Measurements from ENCODE around the gene PHC2.

- TF ChIP-seq CTCF (IDR thresholded peaks at IDR 0.05) (no peak), POLR2A (IDR thresholded peaks at IDR 0.05) (no peak)
Measured at GRCh38 chr1:33473900-33474299, 43.0 kb upstream of the PHC2 start.

All from heart left ventricle (tissue), 13 donors.